ENCODE results near the gene FAM83D.

DNA sequence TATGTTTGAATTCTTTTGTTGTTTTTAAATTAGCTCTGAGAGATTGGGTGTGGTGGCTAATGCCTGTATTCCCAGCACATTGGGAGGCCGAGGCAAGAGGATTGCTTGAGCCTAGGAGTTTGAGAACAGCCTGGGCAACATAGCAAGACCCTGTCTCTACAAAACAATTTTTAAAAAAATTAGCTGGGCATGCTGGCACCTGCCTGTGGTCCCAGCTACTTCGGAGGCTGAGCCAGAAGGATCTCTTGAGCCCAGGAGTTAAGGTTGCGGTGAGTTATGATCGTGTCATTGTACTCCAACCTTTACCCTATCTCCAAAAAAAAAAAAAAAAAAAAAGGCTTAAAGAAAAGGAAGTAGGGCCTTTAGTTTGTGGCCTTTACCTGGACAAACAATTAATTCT lies 58.8 kb downstream of the FAM83D start:
- TF ChIP-seq, protein P1, sequence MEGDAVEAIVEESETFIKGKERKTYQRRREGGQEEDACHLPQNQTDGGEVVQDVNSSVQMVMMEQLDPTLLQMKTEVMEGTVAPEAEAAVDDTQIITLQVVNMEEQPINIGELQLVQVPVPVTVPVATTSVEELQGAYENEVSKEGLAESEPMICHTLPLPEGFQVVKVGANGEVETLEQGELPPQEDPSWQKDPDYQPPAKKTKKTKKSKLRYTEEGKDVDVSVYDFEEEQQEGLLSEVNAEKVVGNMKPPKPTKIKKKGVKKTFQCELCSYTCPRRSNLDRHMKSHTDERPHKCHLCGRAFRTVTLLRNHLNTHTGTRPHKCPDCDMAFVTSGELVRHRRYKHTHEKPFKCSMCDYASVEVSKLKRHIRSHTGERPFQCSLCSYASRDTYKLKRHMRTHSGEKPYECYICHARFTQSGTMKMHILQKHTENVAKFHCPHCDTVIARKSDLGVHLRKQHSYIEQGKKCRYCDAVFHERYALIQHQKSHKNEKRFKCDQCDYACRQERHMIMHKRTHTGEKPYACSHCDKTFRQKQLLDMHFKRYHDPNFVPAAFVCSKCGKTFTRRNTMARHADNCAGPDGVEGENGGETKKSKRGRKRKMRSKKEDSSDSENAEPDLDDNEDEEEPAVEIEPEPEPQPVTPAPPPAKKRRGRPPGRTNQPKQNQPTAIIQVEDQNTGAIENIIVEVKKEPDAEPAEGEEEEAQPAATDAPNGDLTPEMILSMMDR (IDR thresholded peaks at IDR 0.05), result no peak
- TF ChIP-seq EZH2 (IDR thresholded peaks at IDR 0.05; ENCODE audit: borderline replicate concordance, insufficient read depth, low read depth, low read length, poor library complexity, severe bottlenecking), result no peak
